ENCODE measurements around the gene PRR15L. TPM values are rescaled to one million over a fixed set of nuclear protein-coding genes. Genes with fewer than 3 reads are reported as not detected.

The PRR15L gene
- polyA plus RNA-seq, 3 donors: not detected

DNA sequence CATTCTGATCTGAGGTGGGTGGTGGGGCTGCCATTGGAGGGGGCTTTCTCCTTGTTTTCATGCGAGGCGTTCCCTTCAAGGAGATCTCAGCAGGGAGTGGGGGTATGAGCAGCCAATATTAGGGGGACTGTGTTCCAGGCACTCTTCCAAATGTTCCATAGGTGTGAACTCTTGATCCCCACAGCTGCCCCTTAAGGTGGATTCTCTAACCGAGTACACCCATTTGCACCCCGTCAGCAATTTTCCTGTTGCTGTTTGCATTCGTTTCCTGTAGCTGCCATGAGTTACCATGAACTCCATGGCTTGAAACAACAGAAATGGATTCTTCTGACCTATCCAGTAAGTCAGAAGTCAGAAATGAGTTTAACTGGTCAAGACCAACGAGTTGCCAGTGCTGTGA lies 3.7 kb upstream of the PRR15L start:
- H3K4me3 Mint-ChIP-seq: no peak overlapping the region
- no peaks in the 10 kb centered on the region for H3K4me1 Mint-ChIP-seq
- no peaks in the 10 kb centered on the region for H3K9me3 ChIP-seq (replicated peaks in 1 of 2; ENCODE audit: control insufficient read depth in 1 of 2, insufficient read depth in 1 of 2, low read length in 2 of 2)
- H3K9me3 Mint-ChIP-seq: no peaks in the 10 kb centered on the region
- TF ChIP-seq, protein P1, sequence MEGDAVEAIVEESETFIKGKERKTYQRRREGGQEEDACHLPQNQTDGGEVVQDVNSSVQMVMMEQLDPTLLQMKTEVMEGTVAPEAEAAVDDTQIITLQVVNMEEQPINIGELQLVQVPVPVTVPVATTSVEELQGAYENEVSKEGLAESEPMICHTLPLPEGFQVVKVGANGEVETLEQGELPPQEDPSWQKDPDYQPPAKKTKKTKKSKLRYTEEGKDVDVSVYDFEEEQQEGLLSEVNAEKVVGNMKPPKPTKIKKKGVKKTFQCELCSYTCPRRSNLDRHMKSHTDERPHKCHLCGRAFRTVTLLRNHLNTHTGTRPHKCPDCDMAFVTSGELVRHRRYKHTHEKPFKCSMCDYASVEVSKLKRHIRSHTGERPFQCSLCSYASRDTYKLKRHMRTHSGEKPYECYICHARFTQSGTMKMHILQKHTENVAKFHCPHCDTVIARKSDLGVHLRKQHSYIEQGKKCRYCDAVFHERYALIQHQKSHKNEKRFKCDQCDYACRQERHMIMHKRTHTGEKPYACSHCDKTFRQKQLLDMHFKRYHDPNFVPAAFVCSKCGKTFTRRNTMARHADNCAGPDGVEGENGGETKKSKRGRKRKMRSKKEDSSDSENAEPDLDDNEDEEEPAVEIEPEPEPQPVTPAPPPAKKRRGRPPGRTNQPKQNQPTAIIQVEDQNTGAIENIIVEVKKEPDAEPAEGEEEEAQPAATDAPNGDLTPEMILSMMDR (IDR thresholded peaks at IDR 0.05): no peak
- no peak overlapping the region for H3K27ac ChIP-seq (ENCODE audit: low read depth in 1 of 2, low read length in 2 of 2)
- H3K9ac ChIP-seq (ENCODE audit: insufficient read depth, low read length, poor library complexity, severe bottlenecking): no peak overlapping the region
- H3K4me2 ChIP-seq (replicated peaks; ENCODE audit: extremely low read depth, low read length, poor library complexity, severe bottlenecking): no peak overlapping the region
- no peaks in the 10 kb centered on the region for H3K36me3 Mint-ChIP-seq
- intact Hi-C loops (cut with micrococcal nuclease): no loop called here
- no peak for DNase-seq
- H3K36me3 ChIP-seq (replicated peaks in 1 of 2; ENCODE audit: control insufficient read depth in 1 of 2, insufficient read depth in 2 of 2, low read length in 2 of 2): no peaks in the 10 kb centered on the region
- no peak overlapping the region for H2AFZ ChIP-seq (ENCODE audit: insufficient read depth, low read depth, low read length, poor library complexity, severe bottlenecking)
- H4K20me1 ChIP-seq (ENCODE audit: insufficient read depth, low read length): no peaks in the 10 kb centered on the region
- WGBS (ENCODE audit: insufficient coverage): 86% methylated on average over 3 of the region's 6 CpGs
- H3K27ac Mint-ChIP-seq: no peak overlapping the region
- no peak overlapping the region for H3K4me3 ChIP-seq (replicated peaks in 1 of 3; ENCODE audit: low read depth in 2 of 3, low read length in 3 of 3)
- no peaks in the 10 kb centered on the region for H3K79me2 ChIP-seq (ENCODE audit: insufficient read depth, low read length)
- H3K27me3 ChIP-seq (ENCODE audit: control insufficient read depth in 2 of 2, insufficient read depth in 2 of 2, low read length in 2 of 2): no peaks in the 10 kb centered on the region
- peaks cover 3 to 6% (median 5%) of the 10 kb centered on the region in 3 donors for H3K27me3 Mint-ChIP-seq (ENCODE audit: low read depth in 3 of 3)
- no peaks in the 10 kb centered on the region for H3K4me1 ChIP-seq (ENCODE audit: control insufficient read depth in 1 of 2, insufficient read depth in 2 of 2, low read length in 2 of 2)

DNA sequence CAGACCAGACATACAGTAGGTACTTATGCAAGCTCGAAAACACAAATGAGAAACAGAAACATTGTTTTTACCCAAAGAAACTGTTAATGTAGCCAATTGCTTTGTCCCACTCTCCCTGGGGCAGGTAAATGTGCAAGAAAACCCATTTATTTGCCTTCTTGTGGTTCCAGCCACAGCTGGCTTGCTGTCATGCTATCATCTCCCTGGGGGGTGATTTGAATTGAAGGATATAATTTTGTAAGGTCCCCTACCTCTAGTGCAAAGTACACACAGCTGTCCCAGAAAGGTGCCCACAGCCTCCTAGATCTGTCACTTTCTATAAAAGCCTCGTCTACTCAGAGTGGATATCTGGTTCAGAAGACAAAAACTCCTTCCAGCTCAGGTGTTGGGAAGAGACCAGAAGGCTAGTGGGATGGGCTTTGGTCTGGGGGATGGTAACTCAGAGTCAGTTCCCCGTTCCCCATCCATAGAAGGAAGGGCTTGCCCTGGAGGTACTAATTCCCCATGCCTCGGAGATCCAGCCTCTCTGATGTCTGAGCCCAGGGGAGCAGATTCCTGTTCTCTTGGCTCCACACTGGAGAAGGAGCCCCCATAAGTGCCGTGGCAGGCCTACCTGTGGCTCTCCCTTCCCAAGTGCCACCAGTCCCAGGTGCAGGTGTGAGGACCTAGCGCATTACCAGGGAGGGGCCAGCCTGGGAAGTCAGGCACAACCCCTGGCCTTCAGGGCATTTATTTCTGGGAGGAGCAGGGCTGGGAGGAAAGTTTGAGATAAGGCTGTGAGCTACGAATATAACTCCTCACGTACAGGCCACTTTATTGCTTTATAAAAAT lies 2.4 kb upstream of the PRR15L start:
- Histone ChIP-seq H3K9me3 (replicated peaks in 1 of 2; ENCODE audit: control insufficient read depth in 1 of 2, insufficient read depth in 1 of 2, low read length in 2 of 2) (no peaks in the 10 kb centered on the region), H3K4me1 (ENCODE audit: control insufficient read depth in 1 of 2, insufficient read depth in 2 of 2, low read length in 2 of 2) (no peaks in the 10 kb centered on the region), H4K20me1 (ENCODE audit: insufficient read depth, low read length) (no peaks in the 10 kb centered on the region), H3K4me2 (replicated peaks; ENCODE audit: extremely low read depth, low read length, poor library complexity, severe bottlenecking) (no peak overlapping the region), H3K27ac (ENCODE audit: low read depth in 1 of 2, low read length in 2 of 2) (no peak overlapping the region), H3K4me3 (replicated peaks in 1 of 3; ENCODE audit: low read depth in 2 of 3, low read length in 3 of 3) (no peak overlapping the region), H3K79me2 (ENCODE audit: insufficient read depth, low read length) (no peaks in the 10 kb centered on the region), H2AFZ (ENCODE audit: insufficient read depth, low read depth, low read length, poor library complexity, severe bottlenecking) (no peak overlapping the region), H3K9ac (ENCODE audit: insufficient read depth, low read length, poor library complexity, severe bottlenecking) (no peak overlapping the region), H3K27me3 (ENCODE audit: control insufficient read depth in 2 of 2, insufficient read depth in 2 of 2, low read length in 2 of 2) (no peaks in the 10 kb centered on the region), H3K36me3 (replicated peaks in 1 of 2; ENCODE audit: control insufficient read depth in 1 of 2, insufficient read depth in 2 of 2, low read length in 2 of 2) (no peaks in the 10 kb centered on the region)
- DNase-seq: no peak
- H3K9me3 Mint-ChIP-seq: no peaks in the 10 kb centered on the region
- H3K27ac Mint-ChIP-seq: no peak overlapping the region
- H3K36me3 Mint-ChIP-seq: no peaks in the 10 kb centered on the region
- TF ChIP-seq, protein P1 (IDR thresholded peaks at IDR 0.05): no peak
- WGBS (ENCODE audit: insufficient coverage): 90% methylated on average over 4 of the region's 8 CpGs
- intact Hi-C loops (cut with micrococcal nuclease): no loop called here
- no peak overlapping the region for H3K4me3 Mint-ChIP-seq
- no peaks in the 10 kb centered on the region for H3K4me1 Mint-ChIP-seq
- peaks cover 3 to 5% (median 5%) of the 10 kb centered on the region in 3 donors for H3K27me3 Mint-ChIP-seq (ENCODE audit: low read depth in 3 of 3)
